Adrenal gland (tissue), 5 donors: Measurements from ENCODE around the gene TSPAN18.

ENCODE experiments used
- POLR2A ChIP-seq, 2 donors: fragments of 450-650 bp; IDR thresholded peaks; one replicate each; pipeline ENCODE4 v1.6.1; 2017; ENCODE audit warnings: antibody characterized with exemption in 2 of 2, mild to moderate bottlenecking in 2 of 2, moderate library complexity in 1 of 2
- TF ChIP-seq, protein P1 (sequence below), 6 experiments: fragments of 450-650 bp in 4 of 6; fragments of 200-600 bp in 2 of 6; sonication (generic) in 1 of 6; IDR thresholded peaks; 1 replicate in 5 of 6; 2 replicates in 1 of 6; pipeline versions ENCODE4 v1.5.1 to v1.8.0; 2016 to 2021; ENCODE audit warnings: antibody characterized with exemption in 6 of 6, mild to moderate bottlenecking in 2 of 6, moderate library complexity in 1 of 6
- donor health status: DM: no; HTN: no; CAD: no.

DNA sequence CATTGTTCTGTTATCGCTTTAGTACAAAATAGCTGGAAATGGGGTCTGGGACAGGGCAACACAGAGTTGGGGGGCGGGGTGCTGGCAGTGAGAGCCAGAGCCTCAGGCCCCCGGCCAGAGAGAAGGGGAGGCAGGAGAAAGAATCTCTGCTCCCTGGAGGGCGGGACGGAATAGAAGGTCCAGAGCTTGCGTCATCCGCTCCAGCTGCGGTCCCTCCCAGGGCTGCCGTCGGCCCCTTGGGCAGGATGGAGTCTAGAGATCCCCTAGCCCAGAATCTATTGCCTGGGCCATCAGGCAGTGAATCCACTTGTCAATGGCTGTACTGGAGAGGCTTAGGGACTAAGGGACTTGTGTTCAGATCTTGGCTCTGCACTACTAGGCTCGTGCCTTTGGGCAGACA lies 218.9 kb downstream of the TSPAN18 start:
- no peak for TF ChIP-seq POLR2A (IDR thresholded peaks at IDR 0.05)
- TF ChIP-seq, protein P1, sequence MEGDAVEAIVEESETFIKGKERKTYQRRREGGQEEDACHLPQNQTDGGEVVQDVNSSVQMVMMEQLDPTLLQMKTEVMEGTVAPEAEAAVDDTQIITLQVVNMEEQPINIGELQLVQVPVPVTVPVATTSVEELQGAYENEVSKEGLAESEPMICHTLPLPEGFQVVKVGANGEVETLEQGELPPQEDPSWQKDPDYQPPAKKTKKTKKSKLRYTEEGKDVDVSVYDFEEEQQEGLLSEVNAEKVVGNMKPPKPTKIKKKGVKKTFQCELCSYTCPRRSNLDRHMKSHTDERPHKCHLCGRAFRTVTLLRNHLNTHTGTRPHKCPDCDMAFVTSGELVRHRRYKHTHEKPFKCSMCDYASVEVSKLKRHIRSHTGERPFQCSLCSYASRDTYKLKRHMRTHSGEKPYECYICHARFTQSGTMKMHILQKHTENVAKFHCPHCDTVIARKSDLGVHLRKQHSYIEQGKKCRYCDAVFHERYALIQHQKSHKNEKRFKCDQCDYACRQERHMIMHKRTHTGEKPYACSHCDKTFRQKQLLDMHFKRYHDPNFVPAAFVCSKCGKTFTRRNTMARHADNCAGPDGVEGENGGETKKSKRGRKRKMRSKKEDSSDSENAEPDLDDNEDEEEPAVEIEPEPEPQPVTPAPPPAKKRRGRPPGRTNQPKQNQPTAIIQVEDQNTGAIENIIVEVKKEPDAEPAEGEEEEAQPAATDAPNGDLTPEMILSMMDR (IDR thresholded peaks at IDR 0.05): no peak
